GM12875 (cell line): ENCODE data around the gene ZNF521.

ENCODE experiments used
- H3K4me3 ChIP-seq: one replicate; pipeline ENCODE4 v1.5.1; 2011; ENCODE audit warnings: low read depth, low read length, control low read depth
- TF ChIP-seq, protein P1 (sequence below): IDR thresholded peaks from 2 replicates; pipeline ENCODE4 v1.5.1; 2011; ENCODE audit warnings: low read depth, mild to moderate bottlenecking, control low read depth, inconsistent platforms, low read length, moderate library complexity, borderline replicate concordance; ENCODE audit not compliant: insufficient read depth

Gene ZNF521

DNA sequence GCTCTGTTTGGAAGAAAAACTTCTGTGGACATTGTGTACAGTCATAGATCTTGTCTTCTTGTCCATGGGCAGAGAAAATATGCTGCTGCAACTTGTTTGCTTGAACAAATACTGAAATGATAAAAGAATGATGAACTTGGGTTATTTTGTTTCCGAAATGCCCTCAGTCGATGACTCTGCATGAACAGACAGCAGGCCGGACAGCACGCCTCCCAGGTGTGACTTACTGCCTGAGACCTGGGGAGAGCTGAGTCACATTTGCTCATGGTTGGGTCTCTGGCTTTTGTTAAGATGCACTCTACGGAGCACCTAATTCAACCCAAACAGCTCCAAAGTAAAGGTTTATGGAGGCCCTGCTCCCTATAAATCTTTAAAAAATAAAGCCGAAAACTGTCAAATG lies 262.5 kb downstream of the ZNF521 start:
- TF ChIP-seq, protein P1, sequence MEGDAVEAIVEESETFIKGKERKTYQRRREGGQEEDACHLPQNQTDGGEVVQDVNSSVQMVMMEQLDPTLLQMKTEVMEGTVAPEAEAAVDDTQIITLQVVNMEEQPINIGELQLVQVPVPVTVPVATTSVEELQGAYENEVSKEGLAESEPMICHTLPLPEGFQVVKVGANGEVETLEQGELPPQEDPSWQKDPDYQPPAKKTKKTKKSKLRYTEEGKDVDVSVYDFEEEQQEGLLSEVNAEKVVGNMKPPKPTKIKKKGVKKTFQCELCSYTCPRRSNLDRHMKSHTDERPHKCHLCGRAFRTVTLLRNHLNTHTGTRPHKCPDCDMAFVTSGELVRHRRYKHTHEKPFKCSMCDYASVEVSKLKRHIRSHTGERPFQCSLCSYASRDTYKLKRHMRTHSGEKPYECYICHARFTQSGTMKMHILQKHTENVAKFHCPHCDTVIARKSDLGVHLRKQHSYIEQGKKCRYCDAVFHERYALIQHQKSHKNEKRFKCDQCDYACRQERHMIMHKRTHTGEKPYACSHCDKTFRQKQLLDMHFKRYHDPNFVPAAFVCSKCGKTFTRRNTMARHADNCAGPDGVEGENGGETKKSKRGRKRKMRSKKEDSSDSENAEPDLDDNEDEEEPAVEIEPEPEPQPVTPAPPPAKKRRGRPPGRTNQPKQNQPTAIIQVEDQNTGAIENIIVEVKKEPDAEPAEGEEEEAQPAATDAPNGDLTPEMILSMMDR = no peak

DNA sequence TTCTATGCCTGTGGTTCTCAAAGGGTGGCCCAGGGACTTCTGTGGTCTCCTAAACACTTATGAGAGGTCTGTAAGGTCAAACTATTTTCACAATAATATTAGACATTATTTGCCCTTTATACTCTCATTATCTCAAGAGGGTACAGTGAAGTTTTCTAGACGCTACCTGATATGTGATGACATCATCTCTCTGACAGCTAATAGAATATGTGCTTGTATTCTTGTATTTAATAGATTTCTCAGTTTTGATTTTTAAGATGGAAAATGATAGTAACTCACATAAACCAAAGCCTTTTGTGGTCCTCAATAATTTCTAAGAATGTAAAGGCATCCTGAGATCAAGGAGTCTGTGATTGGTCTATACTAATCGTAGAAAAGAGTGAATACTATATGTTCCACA lies 265.1 kb downstream of the ZNF521 start:
- TF ChIP-seq, protein P1 = no peak
- H3K4me3 ChIP-seq = no peak overlapping the region

More for the DNA sequence above, 262.5 kb downstream of the ZNF521 start:
- H3K4me3 ChIP-seq = no peak overlapping the region

DNA sequence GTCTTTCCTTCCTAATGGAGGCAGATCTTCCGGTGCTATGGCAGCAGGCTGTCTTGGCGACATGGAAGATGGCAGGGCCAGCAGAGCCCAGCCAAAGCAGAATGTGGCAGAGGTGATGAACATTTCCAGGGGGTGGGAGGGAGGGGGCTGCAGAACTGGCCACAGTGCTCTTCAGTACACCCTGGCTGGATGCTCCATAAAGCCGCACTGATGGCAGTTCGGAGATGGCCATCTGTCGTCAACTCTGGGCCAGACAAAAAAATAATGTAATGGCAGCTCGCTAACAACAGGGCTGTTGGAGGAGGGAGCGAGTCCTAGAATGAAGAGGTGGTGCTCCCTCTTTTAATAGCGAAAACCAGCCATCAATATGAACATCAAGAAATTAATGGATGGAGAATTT lies 271.0 kb downstream of the ZNF521 start:
- TF ChIP-seq, protein P1 = no peak
- H3K4me3 ChIP-seq = no peak overlapping the region

DNA sequence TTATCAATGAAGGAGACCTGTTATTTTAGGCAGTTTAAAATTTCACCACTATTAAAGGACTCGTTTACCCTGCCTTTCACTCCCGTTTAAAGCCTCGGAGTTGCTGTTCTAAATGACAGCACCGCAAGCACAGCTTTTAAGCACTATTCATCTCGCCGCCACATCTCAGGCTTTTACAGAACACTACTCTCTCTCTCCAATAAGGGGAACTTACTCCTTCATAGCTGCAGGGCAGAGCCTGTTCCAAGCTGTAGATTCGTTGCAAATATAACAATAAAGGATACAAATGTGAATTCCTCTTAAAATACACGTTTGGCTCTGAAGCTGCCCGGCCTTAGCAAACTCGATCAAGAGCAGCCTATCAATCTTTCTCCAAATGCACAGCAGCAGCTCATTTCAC lies 271.8 kb downstream of the ZNF521 start:
- H3K4me3 ChIP-seq = no peak overlapping the region
- TF ChIP-seq, protein P1 = no peak

DNA sequence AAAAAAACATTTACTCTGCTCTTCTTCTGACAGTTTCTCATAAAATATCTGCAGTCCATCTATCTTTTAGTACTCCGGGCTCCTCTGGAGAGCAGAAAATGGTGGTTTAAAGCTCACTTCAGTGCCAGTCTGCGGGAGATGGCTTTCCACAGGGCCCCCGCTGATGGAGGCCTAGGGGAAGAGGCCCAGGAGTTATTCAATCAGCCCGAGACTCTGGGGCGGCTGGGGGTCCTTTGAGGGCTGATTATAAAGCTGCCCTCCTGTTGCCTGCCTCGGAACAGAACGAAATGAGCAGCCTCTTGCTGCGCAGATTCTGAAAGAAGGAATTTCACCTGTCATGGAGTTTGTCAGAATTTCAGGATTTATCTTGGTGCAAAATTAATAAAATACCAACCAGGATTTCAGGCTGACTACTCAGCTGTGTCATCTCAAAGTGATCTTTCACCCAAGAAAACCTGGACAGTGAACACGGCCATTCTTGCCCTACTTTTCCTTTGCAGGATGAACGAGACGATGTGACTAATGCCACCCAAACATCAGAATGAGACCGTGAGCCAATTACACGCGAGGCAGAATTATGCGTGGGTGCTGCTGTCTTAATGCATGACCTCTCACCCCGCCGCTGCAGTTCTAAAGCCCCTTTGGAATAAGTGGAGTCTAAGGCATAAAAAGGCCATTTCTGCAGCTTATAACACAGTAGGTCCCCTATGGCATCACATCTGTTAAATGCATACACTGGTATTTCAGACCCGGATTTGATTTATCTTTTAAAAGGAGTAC lies 273.8 kb downstream of the ZNF521 start:
- TF ChIP-seq, protein P1 = no peak
- no peak overlapping the region for H3K4me3 ChIP-seq

DNA sequence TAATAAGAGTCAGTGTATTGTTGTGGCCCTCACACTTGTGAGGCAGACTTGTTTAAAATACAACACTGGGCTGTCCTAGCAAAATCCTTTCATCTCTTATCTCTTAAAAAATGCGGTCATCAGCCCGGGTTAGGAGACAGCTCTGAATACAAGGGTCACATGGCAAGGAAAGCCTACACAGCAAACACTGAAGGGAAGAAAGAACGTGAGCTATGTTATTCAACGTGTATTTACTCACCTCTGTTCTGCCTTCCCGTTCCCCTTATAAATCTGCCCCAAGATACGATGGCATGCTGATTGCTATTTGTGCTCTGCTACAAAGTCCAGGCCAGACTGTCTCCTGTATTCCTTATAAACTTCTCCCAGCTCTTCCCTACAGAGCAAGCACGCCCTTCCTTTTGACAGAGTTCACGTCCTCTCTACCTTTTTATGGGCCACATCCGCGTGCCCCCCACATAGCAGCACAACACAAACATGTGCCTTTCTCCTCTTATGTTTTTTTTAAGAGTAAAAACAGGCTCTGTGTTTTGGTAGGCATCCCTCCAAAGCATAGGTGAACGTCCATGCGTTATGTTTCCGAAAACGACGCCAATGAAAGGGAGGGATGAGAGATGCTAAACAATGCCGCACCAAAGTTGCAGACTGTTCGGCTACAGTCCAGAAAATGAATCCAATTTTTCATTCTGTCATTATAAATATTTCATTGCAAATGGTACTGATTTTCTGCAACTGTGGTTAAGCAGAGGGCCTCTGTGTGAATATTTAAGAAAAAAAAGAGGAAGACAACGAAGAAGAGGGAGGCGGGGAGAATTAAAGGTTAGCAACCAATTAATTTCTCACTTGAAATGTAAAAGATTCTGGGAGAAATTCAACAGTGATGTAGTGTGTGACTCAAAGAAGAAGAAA lies 274.7 kb downstream of the ZNF521 start:
- TF ChIP-seq, protein P1 = no peak
- H3K4me3 ChIP-seq = no peak overlapping the region
